ENCODE results near the gene PACRG.

Gene PACRG

GRCh38 chr6:162904069-162904663, 176.4 kb downstream of the PACRG start:
- TF ChIP-seq CTCF (IDR thresholded peaks at IDR 0.05; ENCODE audit: insufficient read depth, low read depth, low read length, missing control alignments) = no peak
- H3K4me3 ChIP-seq (ENCODE audit: low read depth, low read length) = no peak overlapping the region
- DNase-seq (ENCODE audit: low read depth) = no peak

- no peak for DNase-seq (ENCODE audit: low read depth)
- H3K4me3 ChIP-seq (ENCODE audit: low read depth, low read length) = no peak overlapping the region
- TF ChIP-seq CTCF (IDR thresholded peaks at IDR 0.05; ENCODE audit: insufficient read depth, low read depth, low read length, missing control alignments) = no peak
These were observed 178.7 kb downstream of the PACRG start for GRCh38 chr6:162906479-162906878.

GRCh38 chr6:162907876-162908481, 180.2 kb downstream of the PACRG start:
- peak; percentile 36 for TF ChIP-seq CTCF (IDR thresholded peaks at IDR 0.05; ENCODE audit: insufficient read depth, low read depth, low read length, missing control alignments)
- H3K4me3 ChIP-seq (ENCODE audit: low read depth, low read length) = no peak overlapping the region
- DNase-seq (ENCODE audit: low read depth) = peak; percentile 74

GRCh38 chr6:162913206-162913605, 185.4 kb downstream of the PACRG start:
- no peak for DNase-seq (ENCODE audit: low read depth)
- TF ChIP-seq CTCF (IDR thresholded peaks at IDR 0.05; ENCODE audit: insufficient read depth, low read depth, low read length, missing control alignments) = no peak
- no peak overlapping the region for H3K4me3 ChIP-seq (ENCODE audit: low read depth, low read length)

GRCh38 chr6:162917506-162917905, 189.7 kb downstream of the PACRG start:
- H3K4me3 ChIP-seq (ENCODE audit: low read depth, low read length) = no peak overlapping the region
- no peak for DNase-seq (ENCODE audit: low read depth)
- TF ChIP-seq CTCF (IDR thresholded peaks at IDR 0.05; ENCODE audit: insufficient read depth, low read depth, low read length, missing control alignments) = no peak

- H3K4me3 ChIP-seq (ENCODE audit: low read depth, low read length) = no peak overlapping the region
- DNase-seq (ENCODE audit: low read depth) = no peak
- TF ChIP-seq CTCF (IDR thresholded peaks at IDR 0.05; ENCODE audit: insufficient read depth, low read depth, low read length, missing control alignments) = no peak
These were observed 193.3 kb downstream of the PACRG start for GRCh38 chr6:162921062-162921461.
